GM18498 (cell line): ENCODE data around the gene AP2A2.
"Not testable (repeated sequence)": the region's sequence is repeated elsewhere in the genome, so short reads cannot be mapped to it uniquely, and the experiment has no call there.

Source experiments
- ATAC-seq: cut with Tn5 transposase; IDR thresholded peaks from one replicate; pipeline ENCODE4 v1.9.1; 2021; ENCODE audit warnings: mild to moderate bottlenecking, moderate library complexity; ENCODE audit not compliant: unreplicated experiment

AP2A2 gene

DNA sequence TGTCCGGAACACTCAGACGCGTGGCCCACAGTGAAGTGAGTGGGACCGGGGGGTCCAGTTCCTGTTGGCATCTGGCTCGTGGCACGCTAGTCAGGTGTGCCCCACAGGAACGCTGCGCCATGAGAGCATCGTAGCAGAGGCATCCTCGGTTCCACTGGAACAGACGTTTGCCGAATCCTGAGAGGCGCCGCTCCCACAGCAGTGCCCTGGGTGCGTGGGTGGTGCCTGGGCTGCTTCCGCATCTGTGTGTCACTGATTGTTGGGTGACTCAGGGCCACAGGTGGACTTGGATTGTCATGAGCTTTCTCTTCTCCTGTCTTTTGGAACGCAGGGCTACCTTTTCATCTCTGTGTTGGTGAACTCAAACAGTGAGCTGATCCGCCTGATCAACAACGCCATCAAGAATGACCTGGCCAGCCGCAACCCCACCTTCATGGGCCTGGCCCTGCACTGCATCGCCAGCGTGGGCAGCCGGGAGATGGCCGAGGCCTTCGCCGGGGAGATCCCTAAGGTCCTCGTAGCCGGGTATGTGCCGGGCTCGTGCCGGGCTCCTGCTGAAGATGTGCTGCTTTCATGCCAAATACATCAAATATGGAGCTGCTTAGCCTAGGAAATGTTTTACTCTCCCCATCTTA is 46.2 kb downstream of the AP2A2 start:
- no peak for ATAC-seq

DNA sequence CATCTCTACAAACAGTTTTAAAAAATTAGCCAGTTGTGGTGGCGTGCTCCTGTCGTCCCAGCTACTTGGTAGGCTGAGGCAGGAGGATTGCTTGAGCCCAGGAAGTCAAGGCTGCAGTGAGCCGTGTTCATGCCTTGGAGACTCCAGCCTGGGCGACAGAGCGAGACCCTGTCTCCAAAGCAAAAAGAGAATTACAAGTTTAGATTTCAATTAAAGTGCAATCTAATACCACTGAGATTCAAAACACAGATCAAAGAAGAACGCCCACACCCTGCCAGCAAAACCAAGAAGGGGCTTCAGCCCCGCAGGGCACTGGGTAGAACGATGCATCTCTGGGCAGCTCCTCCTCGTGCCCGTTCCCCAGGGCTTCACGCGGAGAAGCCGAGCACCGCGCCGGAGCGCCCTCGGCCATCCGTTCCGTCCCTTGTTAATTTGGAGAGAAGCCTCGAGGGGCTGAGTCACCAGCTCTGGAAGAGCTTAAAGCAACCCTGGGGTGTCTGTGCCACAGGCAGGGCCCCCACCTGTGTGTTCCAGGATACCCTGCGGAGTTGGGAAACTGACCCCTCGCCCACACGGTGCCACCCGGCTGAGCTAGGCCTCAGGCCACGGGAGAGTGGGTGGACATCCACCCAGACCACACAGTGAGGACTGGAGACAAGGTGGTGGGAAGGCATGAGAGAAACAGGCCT is 47.0 kb downstream of the AP2A2 start:
- no peak for ATAC-seq

DNA sequence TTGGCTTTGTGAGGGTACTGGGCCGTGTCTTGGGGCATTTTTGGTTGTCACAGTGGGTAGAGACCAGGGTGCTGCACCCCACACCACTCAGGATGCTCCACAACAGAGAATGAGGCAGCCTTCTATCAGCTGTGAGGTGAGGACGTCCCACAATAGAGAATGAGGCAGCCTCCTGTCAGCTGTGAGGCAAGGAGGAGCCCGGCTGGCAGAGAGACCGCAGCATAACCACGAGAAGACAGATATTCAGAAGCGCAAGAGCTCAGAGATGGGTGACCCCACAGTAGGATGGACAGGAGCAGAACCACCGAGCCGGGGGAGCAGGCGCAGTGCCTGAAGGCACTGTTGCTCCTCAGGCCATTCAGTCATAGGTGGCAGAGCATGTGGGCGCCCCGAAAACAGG is 47.6 kb downstream of the AP2A2 start:
- no peak for ATAC-seq

DNA sequence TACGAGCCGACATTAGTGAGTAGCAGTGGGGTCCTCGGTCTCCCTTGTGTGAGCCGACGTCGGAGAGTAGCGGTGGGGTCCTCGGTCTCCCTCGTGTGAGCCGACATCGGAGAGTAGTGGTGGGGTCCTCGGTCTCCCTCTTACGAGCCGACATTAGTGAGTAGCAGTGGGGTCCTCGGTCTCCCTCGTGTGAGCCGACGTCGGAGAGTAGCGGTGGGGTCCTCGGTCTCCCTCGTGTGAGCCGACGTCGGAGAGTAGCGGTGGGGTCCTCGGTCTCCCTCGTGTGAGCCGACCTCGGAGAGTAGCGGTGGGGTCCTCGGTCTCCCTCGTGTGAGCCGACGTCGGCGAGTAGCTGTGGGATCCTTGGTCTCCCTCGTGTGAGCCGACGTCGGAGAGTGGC is 49.7 kb downstream of the AP2A2 start:
- not testable (repeated sequence) for ATAC-seq

GRCh38 chr11:975827-976226 is 50.2 kb downstream of the AP2A2 start:
- no peak for ATAC-seq

GRCh38 chr11:976431-977160 is 50.9 kb downstream of the AP2A2 start:
- no peak for ATAC-seq

DNA sequence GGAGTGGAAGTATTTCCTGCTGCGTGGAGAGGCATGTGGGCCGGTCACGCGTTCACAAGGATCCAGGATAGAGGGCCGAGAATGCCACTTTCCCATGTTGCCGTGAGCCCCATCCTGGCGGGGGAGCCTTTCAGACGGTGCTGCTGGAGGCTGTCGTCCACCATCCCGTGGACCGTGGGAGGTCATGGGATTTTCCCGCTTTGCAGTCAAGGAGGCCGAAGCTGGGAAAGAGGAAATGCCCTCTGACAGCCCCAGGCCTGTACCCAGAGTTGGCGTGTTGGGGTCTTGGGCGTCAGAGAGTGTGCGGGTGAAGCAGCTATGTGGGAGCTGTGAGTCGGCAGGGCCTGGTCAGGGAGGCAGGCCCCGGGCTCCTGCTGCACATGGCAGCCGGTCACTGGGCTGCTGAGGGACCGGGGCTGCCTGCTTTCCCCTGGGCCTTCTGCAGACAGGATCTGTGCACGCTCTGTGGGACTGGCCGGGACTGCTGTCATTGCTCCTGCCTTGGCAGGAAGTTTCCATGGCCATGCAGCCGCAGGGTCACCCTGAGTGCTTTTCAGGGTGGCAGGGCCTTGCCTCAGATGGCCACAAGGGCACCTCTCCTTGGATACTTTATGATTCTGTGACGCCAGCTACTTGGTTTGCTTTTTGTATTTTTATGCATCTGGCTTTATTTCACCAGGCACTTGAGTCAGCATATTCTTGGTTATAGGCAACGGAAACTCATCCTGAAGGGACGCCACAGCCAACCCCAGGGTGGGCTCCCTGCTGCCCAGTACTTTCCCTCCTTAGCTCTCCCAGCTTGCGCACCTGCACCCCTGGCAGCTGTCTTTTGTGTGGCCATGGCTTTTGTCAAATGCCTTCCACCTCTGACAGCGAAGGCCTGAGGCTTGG is 52.4 kb downstream of the AP2A2 start:
- ATAC-seq, result no peak

DNA sequence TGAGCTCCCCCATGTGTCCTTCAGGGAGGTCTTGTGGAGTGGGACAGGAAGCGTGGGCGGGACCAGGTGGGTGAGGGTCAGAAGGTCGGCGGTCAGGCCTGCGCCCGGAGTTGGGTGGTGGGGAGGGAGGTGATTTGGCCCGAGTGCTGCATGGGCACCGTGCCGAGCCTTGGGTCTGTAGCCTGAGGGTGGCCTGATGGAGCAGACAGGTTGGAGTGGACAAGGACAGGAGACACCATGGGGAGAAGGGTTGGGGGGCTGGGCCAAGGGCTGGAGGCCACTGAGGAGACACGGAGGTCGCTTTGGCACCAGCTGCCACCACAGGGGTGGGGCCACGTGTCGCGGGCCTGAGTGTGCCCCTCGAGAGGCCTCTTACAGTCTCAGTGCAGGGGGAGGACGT is 53.1 kb downstream of the AP2A2 start:
- no peak for ATAC-seq

DNA sequence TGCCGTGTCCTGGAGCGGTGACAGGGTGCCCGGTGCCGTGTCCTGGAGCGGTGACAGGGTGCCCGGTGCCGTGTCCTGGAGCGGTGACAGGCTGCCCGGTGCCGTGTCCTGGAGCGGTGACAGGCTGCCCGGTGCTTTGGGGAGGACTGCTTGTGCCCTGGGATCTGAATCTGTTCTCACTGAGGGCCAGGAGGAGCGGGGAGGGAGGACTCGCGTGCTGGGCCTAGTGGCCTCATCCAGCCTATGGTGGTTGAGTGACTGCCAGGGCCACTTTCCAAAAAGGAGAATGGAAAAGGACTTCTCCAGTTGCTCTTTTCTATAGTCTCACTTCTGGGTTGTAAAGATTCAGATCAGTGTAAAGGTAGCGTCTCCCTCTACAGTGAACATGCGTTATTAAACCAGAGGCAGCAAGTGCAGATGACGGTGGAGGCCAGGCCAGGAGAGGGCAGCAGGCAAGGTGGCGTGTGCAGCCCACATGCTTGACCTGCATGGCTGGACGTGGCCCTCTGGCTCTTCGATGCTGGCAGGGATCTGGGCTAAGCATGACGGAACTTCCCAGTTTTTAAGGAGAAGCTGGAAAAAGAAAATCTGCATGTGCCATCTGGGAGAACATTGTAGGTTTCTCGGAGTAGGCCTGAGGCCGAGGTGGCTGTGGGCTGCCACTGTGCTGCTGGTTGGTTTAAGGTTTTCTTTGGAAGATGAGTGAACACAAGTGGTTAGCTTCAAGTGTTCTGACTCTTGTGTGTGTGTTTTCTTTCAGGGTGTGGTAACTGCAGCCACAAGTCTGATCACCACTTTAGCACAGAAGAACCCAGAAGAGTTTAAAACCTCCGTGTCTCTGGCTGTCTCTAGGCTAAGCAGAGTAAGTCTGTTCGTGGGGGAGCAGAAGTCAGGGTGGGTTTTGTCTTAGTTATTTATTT is 55.0 kb downstream of the AP2A2 start:
- ATAC-seq, result no peak

GRCh38 chr11:981764-982163 is 56.1 kb downstream of the AP2A2 start:
- ATAC-seq, result no peak

- no peak for ATAC-seq
Observed at GRCh38 chr11:984546-984945, 58.9 kb downstream of the AP2A2 start.

GRCh38 chr11:985406-985805 is 59.7 kb downstream of the AP2A2 start:
- no peak for ATAC-seq

DNA sequence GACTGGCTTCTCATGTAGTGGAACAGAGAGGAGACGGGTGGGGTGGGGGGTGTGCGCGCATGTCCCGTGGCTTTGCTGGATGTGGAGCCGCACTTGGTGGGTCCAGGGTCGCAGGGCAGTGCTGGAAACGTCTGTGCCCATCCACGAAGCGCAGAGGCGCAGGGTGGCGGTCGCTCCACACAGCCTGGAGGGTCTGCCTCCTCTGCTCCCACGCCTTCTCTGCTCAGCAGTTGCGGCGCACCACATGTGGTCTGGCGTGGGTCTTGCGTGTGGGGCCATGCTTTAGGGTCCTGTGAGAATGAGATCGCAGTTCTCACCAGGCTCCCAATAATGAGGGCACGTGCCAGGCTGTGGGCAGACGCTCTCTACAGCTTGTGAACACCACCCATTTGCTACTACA is 60.2 kb downstream of the AP2A2 start:
- no peak for ATAC-seq

GRCh38 chr11:986270-986951 is 60.7 kb downstream of the AP2A2 start:
- ATAC-seq, result no peak

- no peak for ATAC-seq
Observed at GRCh38 chr11:986952-987305, 61.3 kb downstream of the AP2A2 start.

DNA sequence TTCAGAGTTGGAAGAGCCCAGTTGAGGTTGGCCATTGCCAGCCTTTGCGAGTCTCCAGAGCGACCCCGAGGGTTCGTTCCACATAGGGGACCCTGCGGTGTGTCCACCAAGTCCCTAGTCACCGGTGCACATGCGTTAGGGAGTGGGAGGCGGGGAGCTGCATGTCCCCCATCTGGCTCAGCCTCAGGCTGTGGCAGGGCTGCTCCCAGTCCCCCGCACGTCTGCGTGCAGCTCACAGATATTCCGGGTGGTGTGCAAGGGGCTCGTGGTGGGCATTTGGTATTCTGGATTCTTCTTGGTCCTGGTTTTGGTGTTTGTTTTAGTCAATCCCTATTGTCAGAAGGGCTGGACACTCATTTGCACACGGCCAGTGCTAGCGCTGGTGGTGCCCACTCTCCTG is 62.0 kb downstream of the AP2A2 start:
- no peak for ATAC-seq

DNA sequence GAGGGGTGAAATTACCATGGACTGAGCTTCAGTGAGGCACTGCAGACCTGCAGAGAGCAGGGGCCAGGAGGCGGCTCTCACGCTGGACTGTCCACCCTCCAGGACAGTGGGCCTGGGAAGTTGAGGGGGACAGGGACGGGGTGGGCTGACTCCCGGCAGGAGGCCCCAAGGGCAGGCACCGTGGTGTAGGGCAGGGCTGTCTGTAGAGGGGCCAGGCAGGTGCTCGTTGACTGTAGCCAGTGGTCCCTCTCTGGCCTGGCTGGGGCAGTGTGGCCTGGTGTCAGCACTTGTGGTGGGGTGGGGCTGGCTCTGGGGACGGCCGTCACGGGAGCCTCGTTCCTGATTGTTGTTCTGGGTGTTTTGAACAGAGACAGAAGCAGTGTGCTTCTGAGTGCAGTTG is 64.4 kb downstream of the AP2A2 start:
- no peak for ATAC-seq

GRCh38 chr11:991034-991433 is 65.4 kb downstream of the AP2A2 start:
- no peak for ATAC-seq

DNA sequence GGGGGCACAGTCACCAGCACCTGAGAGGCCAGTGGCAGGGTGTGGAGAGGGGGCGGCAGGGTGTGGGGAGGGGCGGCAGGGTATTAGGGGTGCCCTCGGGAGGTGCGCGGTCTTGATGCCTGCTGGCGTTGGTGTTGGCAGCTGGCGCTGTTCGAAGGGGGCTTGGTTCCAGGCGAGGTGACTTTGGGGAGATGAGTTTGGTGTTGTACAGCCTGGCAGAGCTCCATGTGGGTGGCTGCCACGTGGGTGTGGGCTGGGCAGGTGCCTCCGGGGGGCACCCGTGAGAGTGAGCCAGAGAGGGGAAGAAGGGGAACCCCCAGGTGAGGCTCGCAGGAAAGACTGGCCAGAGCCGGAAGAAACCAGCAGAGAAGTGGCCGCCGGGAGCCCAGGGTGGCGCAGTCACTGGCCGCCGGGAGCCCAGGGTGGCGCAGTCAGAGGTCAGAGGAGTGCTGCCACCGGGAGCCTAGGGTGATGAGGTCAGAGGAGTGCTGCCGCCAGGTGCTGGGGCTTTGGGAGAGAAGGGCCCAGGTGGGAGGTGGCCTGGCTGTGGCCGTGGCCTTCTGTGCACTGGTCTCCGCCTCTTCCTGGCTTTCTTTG is 66.1 kb downstream of the AP2A2 start:
- ATAC-seq, result no peak
